ENCODE results near the gene AMZ1. TPM values are rescaled to one million over a fixed set of nuclear protein-coding genes. Genes with fewer than 3 reads are reported as not detected.
A peak's percentile ranks its signal among the peaks of the same experiment; 100 is the strongest.

The AMZ1 gene
- total RNA-seq, 1 donor from 2014 or later = 0.05 TPM

DNA sequence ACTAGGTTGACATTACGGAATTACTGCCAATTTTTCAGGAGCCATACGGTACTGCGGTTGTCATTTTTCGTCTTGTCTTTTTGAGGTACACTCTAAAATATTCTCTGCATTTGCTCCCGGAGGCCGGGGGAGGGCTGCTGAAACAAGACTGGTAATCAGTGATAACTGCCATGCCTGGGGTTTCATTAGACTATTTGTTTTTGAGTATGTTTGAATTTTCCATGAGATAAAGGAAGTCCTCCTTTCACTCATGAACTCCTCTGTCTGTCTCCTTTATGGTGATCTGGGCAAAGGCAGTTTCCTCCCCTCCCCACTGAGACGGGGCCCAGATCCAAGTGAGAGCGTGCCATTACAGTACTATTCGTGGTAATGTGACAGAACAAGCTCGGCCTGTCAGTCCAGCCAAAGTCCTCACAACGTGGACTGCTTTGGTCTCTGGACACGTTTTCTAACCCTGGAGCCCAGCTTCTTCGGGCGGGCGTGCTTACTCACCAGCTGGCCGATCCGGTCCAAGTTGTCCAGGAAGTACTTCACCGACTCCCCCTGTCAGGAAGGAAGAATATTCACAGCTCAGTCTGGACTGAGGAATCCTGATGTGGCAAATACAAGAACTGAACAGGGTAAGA lies 45.1 kb downstream of the AMZ1 start:
- Mint-ChIP-seq H3K36me3 (ENCODE audit: low read depth, unreplicated experiment) (peaks cover 47% of the 10 kb centered on the region), H3K9me3 (ENCODE audit: unreplicated experiment) (no peaks in the 10 kb centered on the region), H3K27me3 (ENCODE audit: unreplicated experiment) (peaks cover 14% of the 10 kb centered on the region), H3K4me3 (ENCODE audit: unreplicated experiment) (no peak overlapping the region), H3K27ac (ENCODE audit: unreplicated experiment) (peak overlapping the region; percentile 59), H3K4me1 (ENCODE audit: unreplicated experiment) (peaks cover 31% of the 10 kb centered on the region)
- TF ChIP-seq, protein P1, sequence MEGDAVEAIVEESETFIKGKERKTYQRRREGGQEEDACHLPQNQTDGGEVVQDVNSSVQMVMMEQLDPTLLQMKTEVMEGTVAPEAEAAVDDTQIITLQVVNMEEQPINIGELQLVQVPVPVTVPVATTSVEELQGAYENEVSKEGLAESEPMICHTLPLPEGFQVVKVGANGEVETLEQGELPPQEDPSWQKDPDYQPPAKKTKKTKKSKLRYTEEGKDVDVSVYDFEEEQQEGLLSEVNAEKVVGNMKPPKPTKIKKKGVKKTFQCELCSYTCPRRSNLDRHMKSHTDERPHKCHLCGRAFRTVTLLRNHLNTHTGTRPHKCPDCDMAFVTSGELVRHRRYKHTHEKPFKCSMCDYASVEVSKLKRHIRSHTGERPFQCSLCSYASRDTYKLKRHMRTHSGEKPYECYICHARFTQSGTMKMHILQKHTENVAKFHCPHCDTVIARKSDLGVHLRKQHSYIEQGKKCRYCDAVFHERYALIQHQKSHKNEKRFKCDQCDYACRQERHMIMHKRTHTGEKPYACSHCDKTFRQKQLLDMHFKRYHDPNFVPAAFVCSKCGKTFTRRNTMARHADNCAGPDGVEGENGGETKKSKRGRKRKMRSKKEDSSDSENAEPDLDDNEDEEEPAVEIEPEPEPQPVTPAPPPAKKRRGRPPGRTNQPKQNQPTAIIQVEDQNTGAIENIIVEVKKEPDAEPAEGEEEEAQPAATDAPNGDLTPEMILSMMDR (IDR thresholded peaks at IDR 0.05; ENCODE audit: unreplicated experiment) = no peak
- no peak for DNase-seq (ENCODE audit: low spot score)

DNA sequence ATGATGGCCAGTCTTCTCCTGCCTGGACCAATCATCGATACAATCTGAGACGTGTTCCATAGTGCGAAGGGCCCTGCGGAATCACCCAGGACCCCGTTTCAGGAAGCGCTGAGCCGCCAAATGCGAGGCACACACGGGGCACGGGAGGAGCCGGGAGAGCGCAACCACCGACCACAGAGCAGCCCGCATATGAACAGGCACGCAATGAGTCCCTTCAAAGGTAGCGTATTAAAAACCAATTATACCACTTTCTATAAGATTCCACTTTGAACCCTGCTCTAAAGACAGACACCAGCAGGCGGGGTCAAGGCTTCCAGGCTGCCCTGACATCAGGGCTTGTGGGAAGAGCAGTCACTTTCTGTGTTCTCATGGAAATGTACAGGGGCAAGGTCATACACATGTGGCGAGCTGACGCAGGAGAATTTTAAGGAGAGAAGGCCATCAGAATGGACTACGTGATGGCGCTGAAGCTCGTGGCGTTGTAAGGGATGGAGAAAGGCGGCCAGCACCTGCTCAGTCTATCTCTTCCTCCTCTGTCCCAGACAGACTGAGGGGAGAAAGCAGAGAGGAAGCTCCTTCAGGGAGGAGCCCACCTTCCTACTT lies 46.2 kb downstream of the AMZ1 start:
- no peak for DNase-seq (ENCODE audit: low spot score)
- H3K9me3 Mint-ChIP-seq (ENCODE audit: unreplicated experiment) = no peaks in the 10 kb centered on the region
- peak overlapping the region; percentile 48 for H3K4me3 Mint-ChIP-seq (ENCODE audit: unreplicated experiment)

DNA sequence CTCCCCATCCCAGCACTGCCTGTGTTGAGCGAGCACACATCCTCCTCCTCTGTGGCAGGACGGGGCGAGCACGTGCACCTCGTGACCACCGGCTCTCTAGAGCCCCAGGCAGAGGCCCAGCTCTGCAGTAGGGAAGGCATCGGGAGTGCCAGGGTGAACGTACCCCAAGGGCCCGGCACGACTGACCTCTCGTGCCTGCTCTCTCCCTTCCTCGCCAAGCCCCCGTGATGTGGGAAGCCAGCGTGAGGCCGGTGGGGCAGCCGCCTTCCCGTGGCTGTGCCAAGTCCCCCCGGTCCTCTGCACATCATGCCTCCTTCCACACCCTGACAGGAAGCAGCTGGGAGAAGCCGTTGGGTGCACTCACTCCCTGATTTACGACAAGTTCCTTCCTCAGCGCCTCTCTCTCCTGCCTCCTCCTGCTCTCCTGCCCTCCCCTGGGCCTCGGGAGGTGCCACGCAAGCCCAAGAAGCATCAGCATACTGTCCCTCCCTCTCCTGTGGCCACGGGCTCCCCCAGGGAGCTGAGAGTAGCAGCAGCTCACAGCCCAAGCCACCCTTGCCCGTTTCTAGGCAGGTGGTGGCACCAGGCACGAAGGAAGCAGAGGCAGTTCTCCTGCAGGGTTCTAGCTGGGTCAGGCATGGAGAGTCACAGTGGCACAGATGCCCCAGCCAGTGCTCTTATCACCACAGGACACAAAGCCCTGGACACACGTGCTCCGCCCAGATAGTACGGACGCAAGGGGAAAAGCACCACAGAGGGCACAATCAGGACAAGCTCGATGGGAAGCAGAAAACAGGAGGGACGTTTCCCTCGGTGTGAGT lies 47.0 kb downstream of the AMZ1 start:
- H3K4me1 Mint-ChIP-seq (ENCODE audit: unreplicated experiment) = peaks cover 35% of the 10 kb centered on the region
- DNase-seq (ENCODE audit: low spot score) = no peak
- no peak overlapping the region for H3K4me3 Mint-ChIP-seq (ENCODE audit: unreplicated experiment)
- peaks cover 44% of the 10 kb centered on the region for H3K36me3 Mint-ChIP-seq (ENCODE audit: low read depth, unreplicated experiment)
- H3K27me3 Mint-ChIP-seq (ENCODE audit: unreplicated experiment) = peaks cover 14% of the 10 kb centered on the region
- H3K27ac Mint-ChIP-seq (ENCODE audit: unreplicated experiment) = no peak overlapping the region
- H3K9me3 Mint-ChIP-seq (ENCODE audit: unreplicated experiment) = no peaks in the 10 kb centered on the region
- TF ChIP-seq, protein P1 (IDR thresholded peaks at IDR 0.05; ENCODE audit: unreplicated experiment) = no peak

More for the DNA sequence above, 46.2 kb downstream of the AMZ1 start:
- Mint-ChIP-seq H3K27me3 (ENCODE audit: unreplicated experiment) (peaks cover 14% of the 10 kb centered on the region), H3K4me1 (ENCODE audit: unreplicated experiment) (peaks cover 35% of the 10 kb centered on the region), H3K36me3 (ENCODE audit: low read depth, unreplicated experiment) (peaks cover 45% of the 10 kb centered on the region), H3K27ac (ENCODE audit: unreplicated experiment) (peak overlapping the region; percentile 40)
- TF ChIP-seq, protein P1 (IDR thresholded peaks at IDR 0.05; ENCODE audit: unreplicated experiment) = no peak

DNA sequence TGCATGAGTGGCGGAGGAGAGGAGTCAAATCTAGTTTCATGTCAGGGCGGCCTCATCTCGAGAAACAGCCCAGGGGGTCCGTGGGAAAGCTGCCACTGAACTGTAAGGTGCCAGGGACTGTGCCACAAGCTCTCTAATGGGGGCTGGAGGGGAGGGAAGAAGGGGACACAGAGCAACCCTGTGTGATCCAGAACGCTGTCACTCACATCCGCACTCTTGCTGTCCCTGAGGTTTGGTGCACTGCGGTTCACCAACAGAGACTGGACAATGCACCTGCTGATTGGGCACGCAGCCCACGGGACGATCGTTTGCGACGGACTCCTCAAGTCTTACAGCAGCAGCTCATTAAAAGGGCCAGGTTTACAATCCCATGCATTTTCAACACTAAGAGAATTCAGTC lies 47.7 kb downstream of the AMZ1 start:
- TF ChIP-seq, protein P1 (IDR thresholded peaks at IDR 0.05; ENCODE audit: unreplicated experiment) = no peak
- Mint-ChIP-seq H3K27ac (ENCODE audit: unreplicated experiment) (no peak overlapping the region), H3K36me3 (ENCODE audit: low read depth, unreplicated experiment) (peaks cover 36% of the 10 kb centered on the region), H3K9me3 (ENCODE audit: unreplicated experiment) (no peaks in the 10 kb centered on the region), H3K4me1 (ENCODE audit: unreplicated experiment) (peaks cover 35% of the 10 kb centered on the region), H3K4me3 (ENCODE audit: unreplicated experiment) (no peak overlapping the region), H3K27me3 (ENCODE audit: unreplicated experiment) (peaks cover 14% of the 10 kb centered on the region)
- DNase-seq (ENCODE audit: low spot score) = no peak

Measured in endothelial cell (in vitro differentiated cells).